Stimulated activated CD4-positive, alpha-beta T cell treated with anti-CD3 and anti-CD28 coated beads, Interleukin-2, amount 100 ng/mL, for 48 hours (primary cell): ENCODE data around the gene LRRC28.
"Not testable (repeated sequence)": the region's sequence is repeated elsewhere in the genome, so short reads cannot be mapped to it uniquely, and the experiment has no call there.

ENCODE experiments used
- DNase-seq, 2 donors: peaks; one replicate each; pipeline ENCODE4 v3.0.0-alpha.2; 2020

The LRRC28 gene

DNA sequence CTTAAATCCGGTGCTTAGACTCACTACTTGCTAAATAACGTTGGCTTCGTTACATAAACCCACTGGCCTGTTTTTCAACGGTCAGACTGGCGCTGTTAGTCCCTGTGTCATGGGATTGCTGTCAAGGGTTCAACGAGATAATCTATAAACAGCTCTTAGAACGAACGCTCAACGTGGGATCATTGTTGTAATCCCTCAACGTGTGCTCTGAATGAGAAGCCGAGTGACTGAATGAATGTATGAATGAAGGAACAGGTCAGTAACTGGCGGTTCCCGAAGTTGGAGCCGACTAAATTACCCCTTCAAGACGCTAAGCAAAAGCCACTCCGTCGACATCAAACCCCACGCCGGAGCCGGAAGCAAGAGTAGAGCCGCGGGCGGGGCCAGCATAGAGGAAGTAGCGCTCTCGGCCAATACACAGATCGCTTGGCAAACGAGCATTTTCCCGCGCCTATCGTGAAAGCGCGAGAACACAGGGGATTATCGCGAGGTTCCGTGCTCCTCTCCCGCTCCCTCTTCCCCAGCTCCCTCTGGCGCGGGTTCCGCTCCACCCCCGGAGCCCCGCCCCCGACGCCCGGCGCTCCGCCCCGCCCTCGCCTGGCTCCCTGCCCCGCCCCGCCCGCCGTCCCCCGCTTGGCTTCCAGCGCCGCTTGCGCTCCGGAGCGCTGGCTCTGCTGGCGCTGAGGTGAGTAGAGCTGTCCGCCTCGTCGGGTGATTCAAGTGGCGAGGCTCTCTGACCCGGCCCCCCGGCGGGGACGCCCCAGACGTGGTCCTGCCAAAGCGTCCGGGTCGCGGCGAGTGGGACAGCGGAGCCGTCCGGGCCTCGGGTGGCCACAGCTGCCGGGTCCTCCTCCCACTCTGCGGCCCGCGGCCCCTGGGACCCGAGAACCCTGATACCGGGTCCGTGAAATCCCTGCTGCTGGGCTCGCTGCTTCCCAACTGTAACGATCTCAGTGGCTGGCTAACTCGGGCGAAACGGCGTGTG is at the start of gene LRRC28:
LRRC28 (plus strand) TSS at position 625 of the 985 bp plus-strand sequence. CDS start 4,477 bp downstream, outside the sequence.
- peak; percentile 91 to 95 for DNase-seq

DNA sequence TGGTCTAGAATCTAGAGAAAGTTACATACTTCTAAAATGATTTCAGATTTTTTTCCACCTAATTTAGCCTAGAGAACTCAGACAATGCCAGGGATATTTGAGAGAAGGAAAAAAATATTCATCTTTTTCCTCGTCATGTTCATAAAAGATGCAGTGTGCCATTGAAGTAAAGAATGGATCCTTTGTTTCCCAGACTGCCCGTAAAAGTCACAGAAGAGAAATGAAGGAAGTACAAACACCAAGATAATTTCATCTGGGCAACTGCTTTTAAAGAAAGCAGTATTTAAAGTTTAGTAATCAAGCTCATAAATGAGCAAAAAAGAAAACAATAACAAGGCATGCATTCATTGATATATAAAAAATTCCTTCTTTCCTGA is 49.1 kb upstream of the LRRC28 start:
- no peak for DNase-seq

DNA sequence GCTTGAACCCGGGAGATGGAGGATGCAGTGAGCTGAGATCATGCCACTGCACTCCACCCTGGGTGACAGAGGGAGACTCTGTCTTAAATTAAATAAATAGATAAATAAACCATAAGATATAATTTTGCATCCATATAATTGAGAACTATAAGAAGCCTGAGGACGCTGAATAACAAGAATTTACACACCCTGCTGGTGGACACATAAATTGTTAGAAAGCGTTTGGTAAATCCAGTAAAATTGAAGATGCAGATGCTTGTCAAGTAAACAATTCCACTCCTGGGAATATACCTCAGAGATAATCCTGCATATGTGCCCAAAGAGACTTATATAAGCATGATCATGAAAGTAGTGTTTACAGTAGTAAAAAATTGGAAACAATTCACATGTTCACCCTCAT is 43.6 kb upstream of the LRRC28 start:
- no peak for DNase-seq

DNA sequence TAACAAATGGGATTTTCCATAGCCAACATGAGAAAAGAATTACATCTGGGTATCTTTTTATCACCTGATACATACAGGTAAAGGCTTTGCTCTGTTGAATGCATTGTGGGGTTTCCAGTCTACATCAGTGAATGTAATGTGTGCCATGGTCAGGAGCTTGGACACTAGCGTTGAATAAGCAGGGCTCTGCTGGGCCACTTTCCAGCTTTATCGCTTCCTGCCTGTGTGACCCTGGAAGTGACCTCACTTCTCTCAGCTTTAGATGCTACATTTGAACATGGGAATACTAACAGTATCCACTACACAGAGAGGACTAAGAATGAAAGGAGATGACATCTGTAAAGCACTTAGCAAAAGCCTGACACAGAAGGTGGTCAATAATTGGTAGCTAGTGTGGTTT is 42.0 kb upstream of the LRRC28 start:
- DNase-seq: no peak

DNA sequence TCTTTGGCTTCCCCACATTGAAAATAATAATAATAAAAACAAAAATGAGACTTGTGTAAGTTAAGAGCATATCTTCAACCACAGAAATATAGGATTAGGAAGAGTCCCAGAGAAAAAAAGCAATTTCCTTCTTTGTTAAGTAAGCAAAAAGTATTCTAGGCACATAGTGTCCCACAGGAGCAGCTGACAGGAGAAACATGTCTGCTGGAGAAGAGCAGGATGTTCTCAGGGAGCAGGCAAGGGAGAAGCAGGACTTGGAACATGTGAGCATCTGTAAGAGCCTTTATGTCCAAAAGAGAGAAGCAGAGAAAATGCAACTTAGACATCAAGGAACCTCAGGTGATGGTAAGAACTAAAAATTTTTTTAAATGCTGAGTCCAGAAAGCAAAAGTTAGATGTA is 40.9 kb upstream of the LRRC28 start:
- no peak for DNase-seq

DNA sequence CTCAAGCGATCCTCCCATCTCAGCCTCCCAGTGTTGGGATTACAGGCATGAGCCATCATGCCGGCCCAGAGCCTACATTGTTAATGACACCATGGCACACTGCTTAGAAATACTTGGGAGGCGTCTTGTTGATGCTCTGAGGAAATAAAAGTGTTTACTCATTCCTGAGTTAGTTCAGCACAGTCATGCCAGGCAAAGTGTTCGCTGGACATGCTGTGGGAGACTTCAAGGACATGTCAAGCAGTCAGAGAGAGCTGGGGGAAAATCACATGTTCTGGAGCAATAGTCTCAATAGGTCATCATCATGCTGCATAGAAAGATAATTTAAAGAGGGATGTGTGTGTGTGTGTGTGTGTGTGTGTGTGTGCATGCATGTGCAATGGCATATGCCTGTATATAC is 39.4 kb upstream of the LRRC28 start:
- DNase-seq: no peak

DNA sequence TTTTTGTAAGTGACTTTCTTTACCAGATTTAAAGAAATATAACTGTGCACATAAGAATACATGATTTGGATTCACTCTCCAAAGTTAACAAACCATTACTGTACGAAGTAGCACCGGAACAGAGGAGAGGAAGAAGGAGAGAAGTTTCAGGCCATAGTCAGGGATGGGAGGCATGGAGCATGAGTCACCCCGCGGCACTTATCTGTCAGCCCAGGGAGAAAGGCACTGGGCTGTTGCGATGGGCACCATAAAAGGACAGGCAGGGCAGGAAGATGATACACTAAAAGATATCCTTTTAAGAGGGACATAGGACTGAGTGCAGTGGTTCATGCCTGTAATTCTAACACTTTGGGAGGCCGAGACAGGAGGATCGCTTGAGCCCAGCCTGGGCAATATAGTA is 38.9 kb upstream of the LRRC28 start:
- no peak for DNase-seq

DNA sequence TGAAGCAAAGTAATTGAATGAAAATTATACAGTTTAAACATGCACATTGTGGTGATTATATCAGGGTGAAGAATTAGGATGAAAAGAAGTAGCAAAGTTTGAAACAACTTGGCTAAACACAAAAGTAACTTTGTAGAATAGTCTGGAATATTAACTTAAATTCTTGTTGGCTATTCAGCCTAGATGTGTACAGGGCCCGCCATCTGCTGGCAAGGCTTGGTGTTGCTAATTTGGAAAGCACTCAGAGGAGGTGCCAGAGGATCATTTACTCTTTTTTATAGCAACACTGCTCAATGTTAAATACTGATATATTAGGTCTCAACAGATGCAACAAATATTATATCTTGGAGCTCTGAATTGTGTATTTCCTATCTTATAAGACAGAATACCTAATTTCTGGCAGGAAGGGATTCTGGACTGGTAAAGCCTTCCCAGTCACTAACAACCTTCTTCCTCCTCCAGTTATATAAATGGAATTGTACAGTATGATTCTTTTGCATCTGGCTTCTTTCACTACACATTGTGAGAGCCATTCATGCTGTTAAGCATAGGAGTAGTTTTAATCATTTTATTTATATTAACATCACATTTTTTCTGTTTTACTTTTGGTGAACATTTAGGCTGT is 38.0 kb upstream of the LRRC28 start:
- peak; percentile 44 to 56 for DNase-seq

DNA sequence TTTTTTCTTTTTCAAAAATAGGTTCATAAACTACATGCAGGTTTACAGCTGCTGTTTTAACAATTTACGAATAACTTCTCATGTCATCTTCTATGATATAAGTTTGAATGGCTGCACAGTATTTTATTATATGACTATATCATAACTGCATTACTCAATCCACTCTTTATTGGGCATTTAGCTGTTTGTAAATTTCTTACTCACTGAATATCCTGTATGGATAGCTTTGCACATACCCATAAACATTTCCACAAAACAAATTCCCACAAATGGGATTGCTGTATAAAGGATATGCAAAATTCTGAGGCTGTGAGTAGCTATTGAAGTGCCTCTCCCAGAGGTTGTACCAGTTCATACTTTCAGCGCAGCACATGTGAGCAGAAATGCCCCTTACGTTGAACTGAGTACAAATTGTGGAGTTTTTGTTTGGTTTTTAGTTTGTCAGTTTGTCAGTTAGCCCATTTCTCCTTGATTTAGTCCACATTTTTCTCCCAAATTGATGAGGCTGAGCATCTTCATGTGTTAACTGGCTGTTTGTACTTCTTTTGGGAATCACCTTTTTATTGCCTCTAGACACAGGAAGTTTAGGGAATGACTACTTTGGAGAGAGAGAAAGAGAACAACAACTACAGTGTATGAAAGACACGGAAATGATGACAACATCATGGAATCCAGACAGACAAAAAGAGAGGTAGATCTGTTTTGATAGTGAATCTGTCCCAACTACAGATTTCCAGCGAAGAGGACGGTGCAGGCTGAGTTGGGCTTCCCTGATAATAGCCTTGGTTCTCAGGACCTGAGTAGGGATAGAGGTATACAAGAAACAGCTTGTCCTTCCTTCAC is 26.7 kb upstream of the LRRC28 start:
- DNase-seq: no peak

DNA sequence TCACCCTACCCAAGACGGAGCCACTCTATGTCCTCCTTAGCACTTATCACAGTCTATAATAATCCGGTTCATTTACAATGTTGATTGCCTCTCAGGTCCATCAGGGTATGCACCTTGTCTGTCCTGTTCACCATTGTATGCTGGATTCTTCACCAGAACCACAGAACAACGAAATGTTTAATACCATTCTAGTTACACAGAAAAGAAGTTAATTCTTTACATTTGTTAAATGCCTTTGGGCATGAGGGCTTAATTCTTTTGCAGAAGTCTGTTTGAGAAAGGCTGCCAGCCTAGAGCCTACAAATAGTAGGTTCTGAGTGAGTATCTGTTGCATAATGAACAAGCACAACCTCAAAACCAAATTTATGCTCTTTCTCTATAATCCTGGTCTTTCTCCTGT is 24.5 kb upstream of the LRRC28 start:
- DNase-seq: no peak

DNA sequence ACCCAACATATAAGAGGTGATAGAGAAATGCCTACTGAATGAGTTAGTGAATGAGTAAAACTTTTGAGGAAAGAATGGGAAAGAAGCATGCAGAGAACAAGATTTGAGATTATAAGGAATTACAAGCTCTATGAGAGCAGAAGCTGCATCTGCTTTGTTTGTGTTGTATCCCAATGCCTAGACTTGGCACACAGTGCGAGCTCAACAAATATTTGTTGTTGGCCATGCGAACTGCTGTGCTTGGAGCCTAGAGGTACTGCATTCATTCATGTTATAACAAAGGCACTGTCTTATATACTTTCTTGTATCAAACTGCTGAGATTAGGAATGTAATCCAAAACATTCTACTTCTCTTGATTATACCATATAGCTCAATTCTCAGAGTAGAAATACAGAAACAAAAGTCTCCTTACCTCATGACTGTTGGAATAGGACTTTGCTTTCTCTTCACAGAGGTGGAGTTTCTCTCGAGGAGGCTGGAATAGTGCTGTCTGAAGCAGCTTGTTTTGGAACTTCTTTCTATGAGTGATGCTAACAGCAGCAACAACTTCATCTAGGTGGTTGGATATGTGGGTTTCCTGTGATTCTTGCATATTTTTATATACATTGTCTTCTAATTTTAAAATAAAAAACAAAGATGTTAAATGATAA is 23.0 kb upstream of the LRRC28 start:
- DNase-seq: no peak

DNA sequence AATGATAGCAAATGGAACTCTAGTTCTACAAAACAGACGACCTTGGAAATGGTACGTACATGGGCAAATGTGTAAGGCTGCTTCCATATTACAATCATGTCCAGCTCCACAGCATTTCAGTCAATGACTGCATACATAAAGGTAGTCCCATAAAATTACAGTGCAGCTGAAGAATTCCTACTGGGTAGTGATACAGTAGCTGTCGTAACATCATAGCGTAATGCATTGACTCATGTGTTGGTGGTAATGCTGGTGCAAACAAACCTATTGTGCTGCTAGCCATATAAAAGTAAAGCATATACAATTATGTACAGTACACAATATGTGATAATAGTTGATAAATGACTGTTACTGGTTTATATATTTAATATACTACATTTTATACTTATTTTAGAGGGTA is 20.4 kb upstream of the LRRC28 start:
- DNase-seq: no peak

DNA sequence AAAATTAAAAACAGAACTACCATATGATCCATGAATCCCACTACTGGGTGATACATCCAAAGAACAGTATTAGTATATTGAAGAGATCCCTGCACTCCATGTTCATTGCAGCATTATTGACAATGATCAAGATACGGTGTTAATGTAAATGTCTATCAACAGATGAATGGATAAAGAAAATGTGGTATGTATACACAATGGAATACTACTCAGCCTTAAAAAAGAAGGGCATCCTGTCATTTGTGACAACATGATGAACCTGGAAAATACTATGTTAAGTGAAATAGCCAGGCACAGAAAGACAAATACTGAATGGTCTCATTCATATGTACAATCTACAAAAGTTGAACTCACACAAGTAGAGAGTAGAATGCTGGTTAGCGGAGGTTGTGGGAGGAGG is 18.5 kb upstream of the LRRC28 start:
- no peak for DNase-seq

DNA sequence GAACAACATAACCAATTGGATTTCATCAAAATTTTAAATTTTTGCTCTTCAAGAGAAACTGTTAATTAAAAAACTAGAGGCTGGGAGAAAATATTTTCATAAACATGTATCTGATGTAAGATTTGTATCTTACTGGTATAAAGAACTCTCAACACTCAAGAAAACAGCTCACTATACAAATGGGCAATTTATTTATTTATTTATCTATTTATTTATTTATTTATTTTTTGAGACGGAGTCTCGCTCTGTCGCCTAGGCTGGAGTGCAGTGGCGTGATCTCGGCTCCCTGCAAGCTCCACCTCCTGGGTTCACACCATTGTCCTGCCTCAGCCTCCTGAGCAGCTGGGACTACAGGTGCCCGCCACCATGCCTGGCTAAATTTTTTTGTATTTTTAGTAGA is 17.1 kb upstream of the LRRC28 start:
- DNase-seq: not testable (repeated sequence)

DNA sequence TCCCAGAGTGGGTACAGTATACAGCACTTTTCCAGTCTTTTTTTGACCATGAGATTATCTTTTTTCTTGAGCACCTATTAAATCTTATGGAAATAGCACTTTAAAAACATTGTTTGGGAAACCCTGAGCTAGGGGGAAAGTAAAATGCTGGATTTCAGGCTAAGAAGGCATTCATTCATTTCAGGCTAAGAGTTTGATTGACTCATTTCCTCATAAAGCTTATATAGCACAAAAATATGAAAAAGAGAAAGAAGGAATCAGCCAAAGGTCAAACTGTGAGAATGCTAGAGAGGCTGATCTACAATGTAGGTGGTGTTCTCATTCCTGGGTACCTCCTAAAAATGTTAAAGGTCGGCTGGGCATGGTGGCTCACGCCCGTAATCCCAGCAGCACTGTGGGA is 12.4 kb upstream of the LRRC28 start:
- DNase-seq: no peak

DNA sequence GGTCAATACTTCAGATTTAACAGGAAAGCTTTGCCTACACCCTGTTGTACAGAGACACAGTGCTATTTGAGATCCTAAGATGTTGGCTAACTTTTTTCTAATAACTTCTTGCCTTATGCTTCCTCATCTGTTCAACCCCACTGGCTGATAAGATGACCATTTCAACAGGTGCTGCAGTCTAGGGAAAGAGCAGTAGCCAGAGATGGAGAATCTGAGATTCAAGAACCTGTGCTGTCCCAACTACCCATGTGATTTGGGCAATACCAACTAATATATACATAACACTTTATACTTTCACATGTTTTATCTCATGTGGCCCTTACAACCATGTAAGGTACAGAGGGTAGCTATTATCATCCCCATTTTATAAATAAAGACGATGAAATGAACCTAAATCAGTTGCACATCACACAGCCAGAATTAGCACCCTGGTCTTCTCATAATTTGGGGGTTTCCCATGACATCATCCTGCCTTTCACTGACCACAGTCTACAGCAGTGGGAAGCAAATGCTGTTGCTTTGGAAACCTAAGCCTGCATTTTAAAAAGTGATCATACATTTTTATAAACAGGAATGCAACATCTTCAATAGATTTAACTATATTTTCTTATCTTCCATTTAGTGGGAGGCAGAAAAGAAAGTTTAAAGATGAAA is 11.6 kb upstream of the LRRC28 start:
- DNase-seq: no peak

DNA sequence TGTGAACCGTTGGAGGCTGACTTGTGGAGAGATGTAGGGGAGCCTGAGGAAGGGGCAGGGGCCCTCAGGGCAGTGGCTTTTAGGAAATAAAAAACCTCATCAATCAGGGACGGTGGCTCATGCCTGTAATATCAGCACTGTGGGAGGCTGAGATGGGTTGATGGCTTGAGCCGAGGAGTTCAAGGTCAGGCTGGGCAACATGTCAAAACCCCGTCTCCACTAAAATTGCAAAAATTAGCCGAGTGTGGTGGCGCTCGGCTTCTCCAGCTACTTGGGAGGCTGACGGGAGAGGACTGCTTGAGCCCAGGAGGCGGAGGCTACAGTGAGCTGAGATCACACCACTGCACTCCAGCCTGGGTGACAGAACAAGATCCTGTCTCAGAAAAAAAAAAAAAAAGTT is 9.5 kb upstream of the LRRC28 start:
- no peak for DNase-seq

DNA sequence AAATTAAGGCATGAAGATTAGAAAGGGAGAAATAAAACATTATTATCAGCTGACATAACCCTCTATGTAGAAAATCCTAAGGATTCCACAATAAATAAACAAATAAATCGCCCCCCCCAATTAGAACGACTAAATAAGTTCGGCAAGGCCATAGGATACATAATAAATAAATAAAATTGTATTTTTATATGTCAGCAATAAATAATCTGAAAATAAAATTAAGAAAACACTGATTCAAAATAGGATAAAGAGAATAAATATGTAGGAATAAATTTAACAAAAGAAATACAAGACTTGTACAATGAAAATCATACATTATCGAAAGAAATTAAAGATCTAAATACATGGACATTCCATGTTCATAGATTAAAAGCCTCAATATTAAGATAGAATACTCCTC is 7.0 kb upstream of the LRRC28 start:
- DNase-seq: no peak

DNA sequence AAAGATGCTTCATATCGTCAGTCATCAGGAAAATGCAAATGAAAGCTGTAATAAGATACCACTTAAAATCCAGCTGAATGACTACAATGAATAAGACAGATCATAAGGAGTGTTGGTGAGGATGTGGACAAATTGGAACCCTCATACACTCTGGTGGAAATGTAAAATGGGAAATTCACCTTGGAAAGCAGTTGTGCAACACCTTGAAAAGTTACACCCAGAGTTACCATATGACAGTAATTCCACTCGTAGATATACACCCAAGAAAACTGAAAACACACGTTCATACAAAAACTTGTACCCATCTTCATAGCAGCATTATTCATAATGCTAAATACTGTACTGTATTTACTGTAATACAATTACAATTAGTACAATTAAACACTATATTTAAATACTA is 4.2 kb upstream of the LRRC28 start:
- DNase-seq: no peak

DNA sequence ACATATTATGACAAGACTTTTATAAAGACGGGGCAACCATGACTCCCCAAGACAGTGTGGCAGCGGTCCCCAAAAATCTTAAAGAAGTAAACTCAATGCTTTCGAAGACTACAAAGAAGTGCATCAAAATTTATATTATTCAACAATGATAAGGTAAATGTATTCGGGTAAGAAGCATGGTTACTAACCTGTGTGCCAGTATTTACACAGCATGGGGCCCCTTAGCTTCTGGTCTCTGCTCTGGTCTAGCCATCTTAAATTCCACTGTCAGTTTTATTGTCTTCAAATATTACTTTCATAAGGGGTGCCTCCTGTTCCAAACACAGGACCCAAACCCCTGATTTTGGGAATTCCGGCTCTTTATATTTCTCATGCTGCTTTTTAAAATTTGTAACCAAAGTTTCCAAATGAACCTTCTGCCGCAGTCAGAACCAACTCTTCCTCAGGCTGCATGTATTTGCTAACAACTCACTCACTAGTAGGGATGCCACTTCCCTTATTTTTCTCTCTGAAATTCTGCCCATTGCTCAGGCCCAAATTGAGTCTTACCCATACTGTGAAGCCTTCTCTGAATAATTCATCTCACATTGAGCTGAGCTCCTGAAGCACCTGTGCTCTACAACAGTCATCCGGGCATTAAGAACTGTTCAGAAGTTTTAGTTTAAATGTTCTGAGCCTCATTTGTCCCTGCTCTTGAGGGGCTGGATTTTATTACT is 3.1 kb upstream of the LRRC28 start:
- DNase-seq: no peak

DNA sequence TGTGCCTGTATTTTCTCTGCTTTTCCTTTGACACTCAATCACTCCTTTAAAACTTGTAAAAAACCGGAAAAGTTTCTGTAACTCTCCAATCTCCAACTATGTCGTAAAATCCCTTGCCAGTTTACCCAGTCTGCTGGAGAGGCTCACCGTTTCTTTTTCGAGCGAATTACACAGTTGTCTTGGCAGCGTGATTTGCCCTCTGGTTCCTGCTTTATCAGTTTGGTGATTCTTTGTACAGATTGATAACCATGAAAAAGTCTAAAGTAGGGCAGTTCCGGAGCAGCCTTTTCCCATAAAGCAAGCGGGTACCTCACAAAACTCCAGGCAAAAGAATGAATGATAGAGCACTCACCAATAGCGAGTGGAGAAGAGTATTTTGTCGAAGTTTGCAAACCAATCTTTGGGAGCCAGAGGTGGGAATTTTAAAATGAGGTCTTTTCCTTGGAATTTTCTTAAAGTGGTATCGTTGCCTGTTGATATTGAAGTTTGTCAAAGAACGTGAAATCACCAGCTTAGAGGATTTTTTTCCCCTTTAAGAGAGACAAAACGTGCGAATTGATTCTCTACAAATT is 1.9 kb upstream of the LRRC28 start, which contains the start of gene TTC23:
TTC23 (minus strand) TSS at position 312 of the 572 bp plus-strand sequence. CDS start 20,869 bp downstream, outside the sequence.
- no peak for DNase-seq
